Measurements from ENCODE around the gene FAXDC2.

FAXDC2 gene

DNA sequence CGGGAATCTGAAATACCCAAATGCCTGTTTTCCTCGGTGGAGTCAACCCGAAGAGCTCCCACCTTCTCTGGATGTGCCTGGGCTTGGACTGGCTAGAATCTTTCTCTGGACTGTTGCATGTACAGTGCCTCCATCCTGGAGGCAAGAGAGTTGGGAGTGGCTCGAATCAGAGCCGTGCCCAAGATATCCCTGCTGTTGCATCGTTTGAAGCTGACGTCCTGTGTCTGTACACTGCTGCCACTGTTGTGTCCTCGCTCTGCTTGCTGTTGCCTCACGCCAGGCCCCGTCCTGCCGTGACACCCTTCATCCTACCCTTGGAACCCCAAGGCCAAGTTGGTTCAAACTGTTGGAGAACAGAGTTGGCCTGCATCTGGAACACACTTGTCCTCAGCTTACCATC is 35.4 kb downstream of the FAXDC2 start:
- no peaks in the 10 kb centered on the region for H3K9me3 ChIP-seq (ENCODE audit: control insufficient read depth, insufficient read depth, low read depth, low read length)
- no peak overlapping the region for H3K4me3 ChIP-seq (ENCODE audit: low read depth, low read length)
- TF ChIP-seq ZNF157 (tag by site-specific recombination; IDR thresholded peaks at IDR 0.05) (peak; percentile 86), ZNF626 (tag by site-specific recombination; IDR thresholded peaks at IDR 0.05) (no peak), ZNF239 (tag by site-specific recombination; IDR thresholded peaks at IDR 0.05) (no peak), SP3 (tag by site-specific recombination; IDR thresholded peaks at IDR 0.05) (no peak), PRDM4 (tag by site-specific recombination; IDR thresholded peaks at IDR 0.05) (no peak), ZNF121 (tag by site-specific recombination; IDR thresholded peaks at IDR 0.05) (no peak)
- no peaks in the 10 kb centered on the region for H3K4me1 ChIP-seq (ENCODE audit: control insufficient read depth, insufficient read depth, low read length)
- CTCF ChIA-PET, result no interaction called here
- H3K36me3 ChIP-seq (ENCODE audit: control insufficient read depth in 2 of 2, insufficient read depth in 1 of 2, low read length in 2 of 2), result peaks cover 40 to 97% of the 10 kb centered on the region in 2 experiments
- H3K27ac ChIP-seq (ENCODE audit: extremely low read depth, low read depth, low read length), result no peak overlapping the region
- POLR2A ChIA-PET, result no interaction called here

DNA sequence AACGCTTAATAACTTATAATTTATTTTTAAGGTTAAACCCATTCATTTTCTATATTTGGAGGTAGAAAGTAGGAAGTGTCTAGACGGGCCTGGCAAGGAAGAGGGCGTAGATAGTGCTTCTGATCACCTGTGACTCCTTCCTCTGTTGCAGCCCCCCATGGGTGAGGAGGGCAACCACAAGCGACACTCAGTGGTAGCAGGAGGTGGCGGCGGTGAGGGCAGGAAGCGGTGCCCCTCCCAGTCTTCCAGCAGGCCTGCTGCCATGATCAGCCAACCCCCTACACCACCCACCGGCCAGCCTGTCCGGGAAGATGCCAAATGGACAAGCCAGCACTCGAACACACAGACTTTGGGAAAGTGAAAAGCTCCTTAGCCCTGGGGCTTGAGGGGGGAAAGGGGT is 36.7 kb downstream of the FAXDC2 start:
- ChIA-PET CTCF (no interaction called here), POLR2A (no interaction called here)
- TF ChIP-seq YY2 (tag by site-specific recombination; IDR thresholded peaks at IDR 0.05), result no peak
- no peak for TF ChIP-seq ZNF302 (tag by site-specific recombination; IDR thresholded peaks at IDR 0.05; ENCODE audit: low read depth)
- TF ChIP-seq SP7 (tag by site-specific recombination; IDR thresholded peaks at IDR 0.05), result no peak
- no peak for TF ChIP-seq ZNF157 (tag by site-specific recombination; IDR thresholded peaks at IDR 0.05)
- TF ChIP-seq ZEB2 (tag by site-specific recombination; IDR thresholded peaks at IDR 0.05), result no peak
- TF ChIP-seq ZNF664 (tag by site-specific recombination; IDR thresholded peaks at IDR 0.05), result no peak
- TF ChIP-seq ZNF544 (tag by site-specific recombination; IDR thresholded peaks at IDR 0.05), result no peak
- TF ChIP-seq ZNF239 (tag by site-specific recombination; IDR thresholded peaks at IDR 0.05), result no peak
- no peak for TF ChIP-seq ZNF292 (tag by site-specific recombination; IDR thresholded peaks at IDR 0.05; ENCODE audit: borderline replicate concordance, low read depth)
- TF ChIP-seq TSHZ1 (tag by site-specific recombination; IDR thresholded peaks at IDR 0.05; ENCODE audit: borderline replicate concordance), result no peak
- TF ChIP-seq ZNF792 (tag by site-specific recombination; IDR thresholded peaks at IDR 0.05), result no peak
- no peak for TF ChIP-seq ZNF791 (tag by site-specific recombination; IDR thresholded peaks at IDR 0.05)
- TF ChIP-seq, protein P1, sequence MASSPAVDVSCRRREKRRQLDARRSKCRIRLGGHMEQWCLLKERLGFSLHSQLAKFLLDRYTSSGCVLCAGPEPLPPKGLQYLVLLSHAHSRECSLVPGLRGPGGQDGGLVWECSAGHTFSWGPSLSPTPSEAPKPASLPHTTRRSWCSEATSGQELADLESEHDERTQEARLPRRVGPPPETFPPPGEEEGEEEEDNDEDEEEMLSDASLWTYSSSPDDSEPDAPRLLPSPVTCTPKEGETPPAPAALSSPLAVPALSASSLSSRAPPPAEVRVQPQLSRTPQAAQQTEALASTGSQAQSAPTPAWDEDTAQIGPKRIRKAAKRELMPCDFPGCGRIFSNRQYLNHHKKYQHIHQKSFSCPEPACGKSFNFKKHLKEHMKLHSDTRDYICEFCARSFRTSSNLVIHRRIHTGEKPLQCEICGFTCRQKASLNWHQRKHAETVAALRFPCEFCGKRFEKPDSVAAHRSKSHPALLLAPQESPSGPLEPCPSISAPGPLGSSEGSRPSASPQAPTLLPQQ (tag by site-specific recombination; IDR thresholded peaks at IDR 0.05), result no peak
- TF ChIP-seq ZFHX2 (tag by site-specific recombination; conservative IDR thresholded peaks at IDR 0.05), result no peak
- TF ChIP-seq ZNF548 (tag by site-specific recombination; IDR thresholded peaks at IDR 0.05), result no peak
- no peak for TF ChIP-seq ZNF830 (tag by site-specific recombination; IDR thresholded peaks at IDR 0.05; ENCODE audit: low read depth)
- no peak for TF ChIP-seq ZNF132 (tag by site-specific recombination; IDR thresholded peaks at IDR 0.05; ENCODE audit: borderline replicate concordance)
- TF ChIP-seq BCL11A (tag by site-specific recombination; IDR thresholded peaks at IDR 0.05; ENCODE audit: low read depth), result no peak
- Histone ChIP-seq H3K9me3 (ENCODE audit: control insufficient read depth, insufficient read depth, low read depth, low read length) (no peaks in the 10 kb centered on the region), H3K27ac (ENCODE audit: extremely low read depth, low read depth, low read length) (no peak overlapping the region), H3K4me1 (ENCODE audit: control insufficient read depth, insufficient read depth, low read length) (no peaks in the 10 kb centered on the region), H3K4me3 (ENCODE audit: low read depth, low read length) (no peak overlapping the region), H3K36me3 (ENCODE audit: control insufficient read depth in 2 of 2, insufficient read depth in 1 of 2, low read length in 2 of 2) (peaks cover 52 to 94% of the 10 kb centered on the region in 2 experiments)

Data from HEK293 (cell line).